Measurements from ENCODE around the gene GTF3C6. TPM values are rescaled to one million over a fixed set of nuclear protein-coding genes. Genes with fewer than 3 reads are reported as not detected.

Gene GTF3C6
- total and polyA plus RNA-seq, 2 of the 8 experiments (the other 6 are each of a cell fraction or from before 2014, with no cell fraction given), result 13.1 to 87.4 TPM

DNA sequence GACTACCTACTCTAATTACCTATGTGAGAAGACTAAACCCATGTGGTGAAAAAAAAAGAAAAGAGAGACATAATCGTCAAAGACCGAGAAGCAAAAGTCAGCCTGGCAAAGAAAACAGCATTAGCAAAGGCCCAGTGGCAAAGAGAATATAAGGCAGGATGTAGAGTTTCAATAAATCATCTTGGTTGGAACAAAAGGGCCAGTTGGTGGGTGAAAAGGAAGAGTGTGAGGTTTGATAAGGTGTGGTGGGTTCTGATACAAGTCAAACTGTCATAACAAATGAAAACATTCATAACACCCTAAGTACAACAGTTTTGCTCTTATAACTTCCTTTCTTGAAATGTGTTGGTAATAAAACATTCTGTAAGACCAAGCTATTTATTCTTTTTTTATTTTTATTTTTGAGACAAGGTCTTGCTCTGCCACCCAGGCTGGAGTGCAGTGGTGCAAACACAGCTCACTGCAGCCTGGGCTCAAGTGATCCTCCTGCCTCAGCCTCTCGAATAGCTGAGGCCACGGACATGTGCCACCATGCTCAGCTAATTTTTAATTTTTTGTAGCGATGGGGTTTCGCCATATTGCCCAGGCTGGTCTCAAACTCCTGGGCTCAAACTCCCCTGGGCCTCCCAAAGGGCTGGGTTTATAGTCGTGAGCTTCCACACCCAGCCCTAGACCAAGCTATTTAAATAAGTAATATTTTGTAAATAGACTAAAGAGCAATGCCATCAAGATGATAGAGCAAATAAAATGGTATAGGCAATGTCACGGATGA lies 18.9 kb upstream of the GTF3C6 start:
- DNase-seq (ENCODE audit: low read depth in 1 of 2, low spot score in 2 of 2), result no peak
- no peaks in the 10 kb centered on the region for H3K27me3 ChIP-seq (replicated peaks in 1 of 4; ENCODE audit: control insufficient read depth in 3 of 4, extremely low read depth in 1 of 4, insufficient read depth in 3 of 4, low read length in 3 of 4)
- H4K20me1 ChIP-seq (replicated peaks in 1 of 2; ENCODE audit: control insufficient read depth in 1 of 2, insufficient read depth in 2 of 2, low read length in 2 of 2), result no peaks in the 10 kb centered on the region
- H3K79me2 ChIP-seq (ENCODE audit: control insufficient read depth in 1 of 2, insufficient read depth in 2 of 2, low read length in 2 of 2), result no peaks in the 10 kb centered on the region
- H4K8ac ChIP-seq (ENCODE audit: extremely low read depth, insufficient read depth, low read length), result no peak overlapping the region
- H3K36me3 ChIP-seq (ENCODE audit: control insufficient read depth in 2 of 4, insufficient read depth in 4 of 4, low read length in 3 of 4), result no peaks in the 10 kb centered on the region
- no peaks in the 10 kb centered on the region for H3K4me1 ChIP-seq (replicated peaks in 1 of 4; ENCODE audit: control insufficient read depth in 3 of 4, insufficient read depth in 4 of 4, low read length in 3 of 4)
- H4K5ac ChIP-seq (ENCODE audit: insufficient read length, low read depth, low read length), result no peak overlapping the region
- no peaks in the 10 kb centered on the region for H3K79me1 ChIP-seq (ENCODE audit: low read depth, low read length)
- no peak overlapping the region for H2BK12ac ChIP-seq (ENCODE audit: low read depth, low read length)
- H2BK20ac ChIP-seq (ENCODE audit: low read length), result no peak overlapping the region
- H3K4me3 ChIP-seq (ENCODE audit: extremely low read depth in 1 of 4, insufficient read depth in 2 of 4, low read depth in 3 of 4, low read length in 4 of 4), result no peak overlapping the region
- H3K4me2 ChIP-seq (ENCODE audit: insufficient read depth in 1 of 2, low read depth in 2 of 2, low read length in 2 of 2), result no peak overlapping the region
- H3K4ac ChIP-seq (replicated peaks; ENCODE audit: insufficient read length, low read depth, low read length), result no peak overlapping the region
- H3K18ac ChIP-seq (ENCODE audit: extremely low read depth, low read length), result no peak overlapping the region
- no peak overlapping the region for H2BK5ac ChIP-seq (ENCODE audit: low read depth, low read length)
- H3K9ac ChIP-seq (replicated peaks in 1 of 4; ENCODE audit: extremely low read depth in 1 of 4, low read depth in 3 of 4, low read length in 3 of 4), result no peak overlapping the region
- no peak overlapping the region for H3K23ac ChIP-seq (ENCODE audit: insufficient read length)
- no peaks in the 10 kb centered on the region for H3K23me2 ChIP-seq (ENCODE audit: low read depth, low read length)
- ChIA-PET CTCF (ENCODE audit: partially characterized antibody) (interaction anchor here (0.5 to 1.9 kb wide), 2 partner anchors 10 to 95 kb away, joined by 4 to 8 read pairs; no protein-coding TSS in a partner anchor), POLR2A (ENCODE audit: partially characterized antibody) (interaction anchor here (0.9 to 1.3 kb wide), 2 partner anchors 19 to 65 kb away, joined by 3 to 7 read pairs; partner anchors contain the start of genes AMD1 and GTF3C6)
- H3K27ac ChIP-seq (ENCODE audit: low read depth, low read length), result no peak overlapping the region
- no peak for TF ChIP-seq SIN3A (conservative IDR thresholded peaks at IDR 0.05 in 1 of 2, IDR thresholded peaks at IDR 0.05 in 1 of 2; ENCODE audit: low read depth in 1 of 2, low read length in 2 of 2)
- no peak for TF ChIP-seq EZH2 (IDR thresholded peaks at IDR 0.05; ENCODE audit: low read depth, low read length, severe bottlenecking)
- no peak for TF ChIP-seq SAP30 (IDR thresholded peaks at IDR 0.05; ENCODE audit: insufficient read depth, insufficient replicate concordance, low read length)
- no peak for TF ChIP-seq KDM4A (IDR thresholded peaks at IDR 0.05; ENCODE audit: low read depth, low read length, severe bottlenecking)
- TF ChIP-seq FOSL1 (IDR thresholded peaks at IDR 0.05; ENCODE audit: insufficient read depth, low read depth, low read length), result no peak
- no peak for TF ChIP-seq MAFK (IDR thresholded peaks at IDR 0.05; ENCODE audit: low read depth, low read length)
- TF ChIP-seq TAF1 (IDR thresholded peaks at IDR 0.05; ENCODE audit: low read depth, low read length), result no peak
- no peak for TF ChIP-seq NRF1 (IDR thresholded peaks at IDR 0.05; ENCODE audit: low read depth, low read length)
- H4K91ac ChIP-seq (replicated peaks; ENCODE audit: insufficient read length, low read length), result no peak overlapping the region
- no peaks in the 10 kb centered on the region for H3K9me3 ChIP-seq (ENCODE audit: insufficient read depth in 2 of 2, low read depth in 1 of 2, low read length in 1 of 2)
- H3K56ac ChIP-seq (replicated peaks; ENCODE audit: insufficient read length, low read depth, low read length), result no peak overlapping the region
- 89% methylated on average over 8 of the region's 8 CpGs; no CpG with 5 or more reads in 1 of the 2 experiments for WGBS, 2 experiments (ENCODE audit: extremely low coverage in 1 of 2, insufficient coverage in 1 of 2, insufficient read length in 1 of 2, insufficient replicate concordance in 2 of 2, low coverage in 1 of 2, low lambda C conversion rate in 2 of 2, missing lambda C conversion rate in 1 of 2)
- no peak overlapping the region for H2AK5ac ChIP-seq (ENCODE audit: low read depth, low read length)
- no peak overlapping the region for H2BK120ac ChIP-seq (replicated peaks; ENCODE audit: low read depth, low read length)
- no peak for FAIRE-seq
- H3K14ac ChIP-seq (ENCODE audit: insufficient read length), result no peak overlapping the region
- H2BK15ac ChIP-seq (ENCODE audit: low read length), result no peak overlapping the region
- no peak overlapping the region for H2AFZ ChIP-seq (ENCODE audit: low read length)

Measured in H1 (cell line).